ENCODE measurements around the gene AQP7.
"Not testable (repeated sequence)": the region's sequence is repeated elsewhere in the genome, so short reads cannot be mapped to it uniquely, and the experiment has no call there.

DNA sequence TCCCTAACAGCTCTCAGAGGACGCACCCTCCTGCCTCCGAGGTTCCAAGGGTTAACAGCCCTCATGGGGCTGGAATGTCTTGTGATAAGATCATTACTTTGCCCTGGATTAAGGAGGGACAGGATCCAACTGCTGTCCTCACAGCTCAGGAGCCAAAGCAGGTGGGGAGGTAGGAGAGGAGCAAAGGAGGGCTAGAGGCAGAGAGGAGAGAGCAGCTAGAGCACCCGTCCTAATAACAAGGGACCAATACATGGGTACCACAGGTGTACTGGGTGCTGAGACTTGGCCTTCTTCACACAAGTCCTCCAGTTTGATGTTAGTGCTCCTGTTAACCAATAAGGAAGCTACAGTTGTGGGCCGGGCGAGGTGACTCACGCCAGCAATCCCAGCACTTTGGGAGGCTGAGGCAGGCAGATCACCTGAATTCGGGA is 9.8 kb downstream of the AQP7 start:
- TF ChIP-seq JUND (IDR thresholded peaks at IDR 0.05; ENCODE audit: borderline replicate concordance, low read depth, low read length); JUND (tag; IDR thresholded peaks at IDR 0.05; ENCODE audit: borderline replicate concordance, low read depth, low read length); ZNF354B (CRISPR knock-in tag; IDR thresholded peaks at IDR 0.05); TAF1 (IDR thresholded peaks at IDR 0.05; ENCODE audit: control insufficient read depth, extremely low read depth, insufficient read depth, low read length, severe bottlenecking); POLR2AphosphoS5 (IDR thresholded peaks at IDR 0.05; ENCODE audit: control insufficient read depth, insufficient read depth, low read depth, low read length); SPI1 (IDR thresholded peaks at IDR 0.05; ENCODE audit: borderline replicate concordance, low read depth, low read length); HLTF (IDR thresholded peaks at IDR 0.05); ZNF384 (IDR thresholded peaks at IDR 0.05; ENCODE audit: low read depth, low read length); TOE1 (IDR thresholded peaks at IDR 0.05; ENCODE audit: borderline replicate concordance); TOE1 (CRISPR knock-in tag; IDR thresholded peaks at IDR 0.05; ENCODE audit: borderline replicate concordance, low read depth); SIN3A (IDR thresholded peaks at IDR 0.05; ENCODE audit: borderline replicate concordance in 2 of 2, control insufficient read depth in 1 of 2, low read depth in 2 of 2, low read length in 2 of 2); ESRRB (CRISPR knock-in tag; IDR thresholded peaks at IDR 0.05; ENCODE audit: borderline replicate concordance): not testable (repeated sequence)
- TF ChIP-seq, protein P1, sequence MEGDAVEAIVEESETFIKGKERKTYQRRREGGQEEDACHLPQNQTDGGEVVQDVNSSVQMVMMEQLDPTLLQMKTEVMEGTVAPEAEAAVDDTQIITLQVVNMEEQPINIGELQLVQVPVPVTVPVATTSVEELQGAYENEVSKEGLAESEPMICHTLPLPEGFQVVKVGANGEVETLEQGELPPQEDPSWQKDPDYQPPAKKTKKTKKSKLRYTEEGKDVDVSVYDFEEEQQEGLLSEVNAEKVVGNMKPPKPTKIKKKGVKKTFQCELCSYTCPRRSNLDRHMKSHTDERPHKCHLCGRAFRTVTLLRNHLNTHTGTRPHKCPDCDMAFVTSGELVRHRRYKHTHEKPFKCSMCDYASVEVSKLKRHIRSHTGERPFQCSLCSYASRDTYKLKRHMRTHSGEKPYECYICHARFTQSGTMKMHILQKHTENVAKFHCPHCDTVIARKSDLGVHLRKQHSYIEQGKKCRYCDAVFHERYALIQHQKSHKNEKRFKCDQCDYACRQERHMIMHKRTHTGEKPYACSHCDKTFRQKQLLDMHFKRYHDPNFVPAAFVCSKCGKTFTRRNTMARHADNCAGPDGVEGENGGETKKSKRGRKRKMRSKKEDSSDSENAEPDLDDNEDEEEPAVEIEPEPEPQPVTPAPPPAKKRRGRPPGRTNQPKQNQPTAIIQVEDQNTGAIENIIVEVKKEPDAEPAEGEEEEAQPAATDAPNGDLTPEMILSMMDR (IDR thresholded peaks at IDR 0.05 in 2 of 3, conservative IDR thresholded peaks at IDR 0.05 in 1 of 3; ENCODE audit: insufficient read depth in 2 of 3, low read depth in 1 of 3, low read length in 3 of 3): not testable (repeated sequence)
- TF ChIP-seq, protein P2, sequence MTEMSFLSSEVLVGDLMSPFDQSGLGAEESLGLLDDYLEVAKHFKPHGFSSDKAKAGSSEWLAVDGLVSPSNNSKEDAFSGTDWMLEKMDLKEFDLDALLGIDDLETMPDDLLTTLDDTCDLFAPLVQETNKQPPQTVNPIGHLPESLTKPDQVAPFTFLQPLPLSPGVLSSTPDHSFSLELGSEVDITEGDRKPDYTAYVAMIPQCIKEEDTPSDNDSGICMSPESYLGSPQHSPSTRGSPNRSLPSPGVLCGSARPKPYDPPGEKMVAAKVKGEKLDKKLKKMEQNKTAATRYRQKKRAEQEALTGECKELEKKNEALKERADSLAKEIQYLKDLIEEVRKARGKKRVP (CRISPR knock-in tag; IDR thresholded peaks at IDR 0.05): not testable (repeated sequence)
- TF ChIP-seq, protein P3, sequence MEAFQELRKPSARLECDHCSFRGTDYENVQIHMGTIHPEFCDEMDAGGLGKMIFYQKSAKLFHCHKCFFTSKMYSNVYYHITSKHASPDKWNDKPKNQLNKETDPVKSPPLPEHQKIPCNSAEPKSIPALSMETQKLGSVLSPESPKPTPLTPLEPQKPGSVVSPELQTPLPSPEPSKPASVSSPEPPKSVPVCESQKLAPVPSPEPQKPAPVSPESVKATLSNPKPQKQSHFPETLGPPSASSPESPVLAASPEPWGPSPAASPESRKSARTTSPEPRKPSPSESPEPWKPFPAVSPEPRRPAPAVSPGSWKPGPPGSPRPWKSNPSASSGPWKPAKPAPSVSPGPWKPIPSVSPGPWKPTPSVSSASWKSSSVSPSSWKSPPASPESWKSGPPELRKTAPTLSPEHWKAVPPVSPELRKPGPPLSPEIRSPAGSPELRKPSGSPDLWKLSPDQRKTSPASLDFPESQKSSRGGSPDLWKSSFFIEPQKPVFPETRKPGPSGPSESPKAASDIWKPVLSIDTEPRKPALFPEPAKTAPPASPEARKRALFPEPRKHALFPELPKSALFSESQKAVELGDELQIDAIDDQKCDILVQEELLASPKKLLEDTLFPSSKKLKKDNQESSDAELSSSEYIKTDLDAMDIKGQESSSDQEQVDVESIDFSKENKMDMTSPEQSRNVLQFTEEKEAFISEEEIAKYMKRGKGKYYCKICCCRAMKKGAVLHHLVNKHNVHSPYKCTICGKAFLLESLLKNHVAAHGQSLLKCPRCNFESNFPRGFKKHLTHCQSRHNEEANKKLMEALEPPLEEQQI (IDR thresholded peaks at IDR 0.05): not testable (repeated sequence)
